GM19193 (cell line): ENCODE measurements around the gene RER1.

Source experiments
- POLR2A ChIP-seq: IDR thresholded peaks from 4 replicates; pipeline ENCODE4 v1.6.1; 2011; ENCODE audit not compliant: insufficient read depth, insufficient read length; ENCODE audit errors: extremely low read depth

RER1 gene

DNA sequence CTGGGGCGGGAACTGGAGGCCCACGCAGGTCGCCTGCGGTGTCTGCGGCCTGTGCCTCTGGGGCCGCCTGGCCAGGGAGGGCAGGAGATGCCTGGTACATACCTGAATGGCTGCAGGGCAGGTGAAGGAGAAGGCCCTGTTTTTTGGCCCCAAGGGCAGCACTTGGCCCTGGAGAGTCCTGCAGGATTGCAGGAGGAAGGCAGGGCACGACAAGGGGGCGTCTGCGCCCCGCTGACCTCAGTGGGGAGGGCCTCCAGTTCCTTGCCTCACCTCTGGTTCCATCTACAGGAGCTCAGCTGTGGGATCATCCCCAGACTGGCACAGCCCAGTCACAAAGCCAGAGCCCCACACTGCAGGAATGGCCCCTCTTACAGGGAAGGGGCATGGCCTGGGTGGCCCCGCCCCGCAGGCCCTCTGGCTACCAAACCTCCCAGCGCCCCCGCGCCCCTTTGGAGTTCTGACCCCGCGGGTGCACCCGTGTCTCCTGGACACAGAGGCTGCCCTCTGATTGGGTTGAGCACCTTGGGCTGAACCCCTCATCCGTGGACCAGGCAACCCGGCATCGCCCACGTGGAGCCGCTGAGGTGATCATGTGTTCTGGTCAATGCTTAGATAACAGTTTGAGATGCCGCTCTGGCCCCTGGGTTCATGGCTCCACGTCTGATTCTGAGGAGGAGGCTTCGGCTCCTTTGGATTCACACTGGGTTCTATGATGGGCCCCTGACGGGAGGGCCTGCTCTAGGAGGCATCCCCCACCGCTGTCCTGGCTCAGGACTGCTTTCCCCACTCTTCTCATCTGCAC lies 22.1 kb downstream of the RER1 start:
- TF ChIP-seq POLR2A: no peak

DNA sequence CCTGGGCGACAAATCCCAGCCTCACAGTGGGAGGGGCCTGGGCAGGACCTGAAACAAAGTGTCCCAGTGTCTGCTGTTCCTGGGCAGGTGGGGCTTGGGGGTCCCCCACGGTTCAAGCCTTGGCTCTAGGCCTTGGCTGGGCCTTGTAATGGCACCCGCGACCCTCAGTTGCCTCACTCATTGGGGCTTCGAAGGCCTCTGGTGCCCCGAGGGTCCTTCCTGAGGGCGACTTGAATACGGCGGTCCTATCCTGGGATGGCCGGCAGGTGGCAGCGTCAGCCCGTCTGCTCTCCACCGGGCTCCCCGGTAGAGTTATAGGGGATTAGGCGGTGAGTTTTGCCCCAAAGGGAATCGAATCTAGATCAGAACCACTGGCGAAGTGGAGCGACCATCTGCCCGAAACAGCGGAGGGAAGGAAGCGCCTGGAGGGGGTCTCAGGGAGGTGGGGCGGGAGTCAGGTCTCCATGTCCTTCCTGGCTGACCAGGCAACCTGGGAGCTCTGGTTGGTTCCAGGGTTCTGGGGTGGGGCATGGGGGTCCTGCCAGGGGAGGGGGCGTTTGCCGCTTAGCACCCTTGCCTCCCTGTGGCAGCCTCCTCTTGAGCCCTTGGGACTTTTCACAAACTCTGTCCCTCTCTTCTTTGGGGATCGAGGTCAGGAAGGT lies 22.8 kb downstream of the RER1 start:
- no peak for TF ChIP-seq POLR2A

DNA sequence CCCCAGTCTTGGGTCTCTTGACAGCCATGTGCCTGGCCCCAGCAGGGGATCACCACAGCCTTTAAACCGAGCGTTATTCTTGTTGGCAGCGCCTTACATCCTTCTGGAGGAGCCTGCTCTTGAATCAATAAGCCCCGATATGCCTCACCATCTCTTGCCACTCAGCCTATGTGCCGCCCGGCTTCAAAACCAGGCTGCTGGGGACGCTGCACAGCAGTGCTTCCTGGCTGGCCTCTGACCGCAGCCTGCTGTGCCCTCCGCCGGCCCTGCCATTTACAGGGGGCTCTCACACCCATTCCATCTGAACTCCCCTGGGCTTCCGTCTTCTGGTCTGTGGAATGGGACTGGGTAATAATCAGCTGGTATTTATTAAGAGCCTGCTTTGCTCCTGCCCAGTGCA lies 23.7 kb downstream of the RER1 start:
- no peak for TF ChIP-seq POLR2A

GRCh38 chr1:2415801-2416208 lies 24.2 kb downstream of the RER1 start:
- TF ChIP-seq POLR2A: no peak

GRCh38 chr1:2416403-2416802 lies 24.8 kb downstream of the RER1 start:
- no peak for TF ChIP-seq POLR2A

DNA sequence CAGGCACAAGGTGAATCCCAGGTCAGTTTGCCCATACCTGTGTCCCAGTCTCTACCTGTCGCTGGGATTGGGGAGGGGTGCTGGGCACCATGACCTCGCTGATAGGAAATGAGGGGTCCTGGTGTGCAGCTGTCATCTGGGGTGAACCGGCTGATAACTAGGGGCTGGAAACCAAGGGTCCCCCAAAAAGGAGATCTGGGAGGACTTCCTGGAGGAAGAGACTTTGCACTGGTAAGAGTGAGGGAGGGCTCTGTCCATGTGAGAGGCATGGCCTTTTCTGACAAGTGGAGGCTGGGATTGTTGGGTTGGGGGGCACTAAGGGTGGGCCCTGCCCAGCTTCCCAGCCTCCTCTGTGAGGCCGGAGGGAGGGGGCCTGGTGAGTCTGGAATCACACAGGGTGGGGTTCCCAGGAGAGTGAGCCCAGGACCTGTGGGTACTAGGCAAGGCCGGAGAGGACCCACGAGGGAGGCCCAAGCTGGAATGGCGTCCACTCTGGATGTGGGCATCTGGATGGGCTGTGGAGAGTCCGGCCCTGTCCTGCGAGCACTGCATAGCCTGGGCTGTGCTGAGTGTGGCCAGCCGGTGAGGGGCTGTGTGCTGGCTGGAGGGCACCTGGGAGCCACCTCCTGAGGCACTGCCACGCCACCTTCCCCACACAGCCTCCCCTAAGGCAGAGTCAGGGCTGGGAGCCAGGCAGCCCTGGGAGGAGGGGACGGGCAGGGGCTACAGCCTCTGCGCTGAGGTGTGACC lies 25.6 kb downstream of the RER1 start:
- no peak for TF ChIP-seq POLR2A

GRCh38 chr1:2417833-2418225 lies 26.2 kb downstream of the RER1 start:
- TF ChIP-seq POLR2A: no peak

GRCh38 chr1:2418791-2419320 lies 27.2 kb downstream of the RER1 start:
- no peak for TF ChIP-seq POLR2A

- no peak for TF ChIP-seq POLR2A
Measured at GRCh38 chr1:2419416-2419815, 27.8 kb downstream of the RER1 start.

DNA sequence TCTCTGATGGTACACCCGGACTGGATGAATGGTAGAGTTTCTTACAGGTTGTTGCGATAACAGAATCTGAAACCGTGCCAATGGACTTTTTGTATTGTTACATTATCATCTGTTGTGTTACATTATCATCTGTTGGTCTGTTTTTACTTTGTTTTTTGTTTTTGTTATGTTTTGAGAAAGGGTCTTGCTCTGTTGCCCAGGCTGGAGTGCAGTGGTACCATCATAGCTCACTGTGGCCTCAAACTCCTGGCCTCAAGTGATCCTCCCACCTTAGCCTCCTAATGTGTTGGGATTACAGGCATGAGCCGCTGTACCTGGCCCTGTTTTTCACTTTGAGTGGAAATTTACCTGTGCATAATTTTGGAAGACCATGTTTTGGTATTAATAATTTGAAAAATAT lies 30.9 kb downstream of the RER1 start:
- no peak for TF ChIP-seq POLR2A

- TF ChIP-seq POLR2A: no peak
Measured at GRCh38 chr1:2425892-2426291, 34.3 kb downstream of the RER1 start.

DNA sequence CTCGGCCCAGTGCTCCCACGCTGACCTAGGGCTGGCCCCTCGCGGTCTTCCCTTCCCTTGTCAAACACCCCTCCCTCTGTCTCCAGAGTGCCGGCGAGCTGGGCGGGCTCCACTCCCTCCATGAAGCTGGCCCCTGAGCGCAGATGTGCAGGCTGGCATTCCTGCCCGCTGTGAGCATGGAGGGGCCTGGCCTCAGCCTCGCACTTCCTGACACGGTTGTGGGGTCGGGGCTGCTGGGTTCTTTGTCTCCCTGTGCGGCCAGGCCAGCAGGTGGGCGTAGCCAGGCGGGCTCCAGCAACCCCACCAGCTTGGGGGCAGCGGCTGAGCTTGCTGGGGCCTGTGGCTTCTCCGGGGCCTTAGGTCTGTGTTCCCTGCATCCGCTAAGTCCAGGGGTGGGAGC lies 34.9 kb downstream of the RER1 start:
- TF ChIP-seq POLR2A: no peak

DNA sequence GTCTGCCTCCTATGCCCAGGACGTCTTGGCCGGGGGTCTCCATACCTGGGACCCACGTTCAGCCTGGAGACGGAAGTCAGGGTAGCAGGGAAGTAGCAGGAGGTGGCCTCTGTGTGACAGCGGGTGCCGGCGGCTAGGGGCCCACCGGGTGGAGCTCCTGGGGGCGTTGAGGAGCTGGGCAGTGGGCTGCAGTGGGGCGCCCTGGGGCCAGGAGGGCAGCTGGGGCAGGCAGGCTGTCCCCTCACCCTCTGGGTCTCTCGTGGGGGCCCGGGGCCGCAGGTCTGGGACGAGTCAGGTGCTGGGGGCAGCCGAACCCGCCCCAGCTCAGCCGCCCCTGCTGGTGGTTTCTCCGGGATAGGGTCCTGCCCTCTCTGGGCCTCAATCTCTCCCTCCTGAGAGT lies 35.4 kb downstream of the RER1 start:
- no peak for TF ChIP-seq POLR2A

- no peak for TF ChIP-seq POLR2A
Measured at GRCh38 chr1:2427976-2428375, 36.3 kb downstream of the RER1 start.

DNA sequence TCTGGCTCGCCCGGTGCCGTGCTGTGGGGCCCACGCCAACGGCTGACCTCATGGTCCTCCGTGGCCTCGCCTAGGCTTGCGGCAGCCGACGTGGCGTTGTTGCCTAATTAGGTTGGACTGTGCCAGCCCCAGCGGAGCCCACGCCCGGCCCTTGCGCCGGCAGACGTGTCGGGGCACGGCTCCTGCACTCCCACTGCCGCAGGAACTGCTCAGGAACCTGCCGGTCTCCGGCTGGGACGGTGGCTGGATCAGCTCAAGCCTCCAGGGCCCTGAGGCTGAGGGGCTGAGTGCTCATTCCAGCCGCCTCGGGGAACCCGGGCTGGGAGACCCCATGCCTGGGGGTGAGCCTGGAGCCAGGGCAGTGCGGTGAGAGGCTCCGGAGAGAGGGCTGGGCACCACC lies 36.8 kb downstream of the RER1 start:
- TF ChIP-seq POLR2A: no peak
